OCI-LY7 (cell line): ENCODE measurements around the gene NSL1. TPM values are rescaled to one million over a fixed set of nuclear protein-coding genes. Genes with fewer than 3 reads are reported as not detected.

ENCODE experiments used
- BruUV-seq: library from RNA; stranded (reverse); fragments of 400-500 nt; replicated peaks from 2 replicates; lab custom pipeline; 2021; lab: Mats Ljungman, UMichigan
- CTCF ChIA-PET: fragments of 300-600 bp; sonication (Branson Sonifier 250); formaldehyde crosslinking; loops from one replicate; lab custom pipeline; 2022; ENCODE audit warnings: antibody characterized with exemption; ENCODE audit not compliant: unreplicated experiment; lab: Charles Lee
- POLR2A ChIA-PET: fragments of 300-600 bp; sonication (Branson Sonifier 250); formaldehyde crosslinking; loops from one replicate; lab custom pipeline; 2022; ENCODE audit warnings: antibody characterized with exemption; lab: Charles Lee
- DNase-seq: peaks from one replicate; pipeline ENCODE4 v3.0.0-alpha.2; 2015; ENCODE audit warnings: low spot score
- H2AFZ ChIP-seq: fragments of 200-600 bp; sonication (generic), shearing (Covaris generic); 2 replicates; pipeline ENCODE4 v1.6.1; 2014; ENCODE audit warnings: mild to moderate bottlenecking, antibody characterized with exemption, low read length, moderate library complexity
- H3K27ac ChIP-seq: fragments of 200-600 bp; sonication (generic); 2 replicates; pipeline ENCODE4 v1.5.1; 2014; ENCODE audit warnings: mixed run types, low read depth, mild to moderate bottlenecking, moderate library complexity, low read length, inconsistent platforms; ENCODE audit not compliant: poor library complexity, severe bottlenecking
- H3K36me3 ChIP-seq: fragments of 200-600 bp; sonication (generic); 2 replicates; pipeline ENCODE4 v1.6.1; 2014; ENCODE audit warnings: mild to moderate bottlenecking, antibody characterized with exemption, low read length, moderate library complexity, mixed read lengths; ENCODE audit not compliant: insufficient read depth
- H3K4me1 ChIP-seq: fragments of 200-600 bp; sonication (generic); 2 replicates; pipeline ENCODE4 v1.5.1; 2014; ENCODE audit warnings: mild to moderate bottlenecking, low read length; ENCODE audit not compliant: insufficient read depth, poor library complexity, severe bottlenecking
- H3K4me2 ChIP-seq: fragments of 200-600 bp; sonication (generic); 2 replicates; pipeline ENCODE4 v1.6.1; 2014; ENCODE audit warnings: mild to moderate bottlenecking, low read length
- H3K4me3 ChIP-seq: fragments of 200-600 bp; sonication (generic); 2 replicates; pipeline ENCODE4 v1.5.1; 2014; ENCODE audit warnings: mild to moderate bottlenecking, low read depth, low read length; ENCODE audit not compliant: poor library complexity, severe bottlenecking
- H3K79me2 ChIP-seq: fragments of 200-600 bp; sonication (generic); 2 replicates; pipeline ENCODE4 v1.6.1; 2016; ENCODE audit warnings: low read depth, mild to moderate bottlenecking, low read length, moderate library complexity, mixed read lengths; ENCODE audit not compliant: insufficient read depth
- H3K9me2 ChIP-seq: fragments of 200-600 bp; sonication (generic); 2 replicates; pipeline ENCODE4 v1.6.1; 2016; ENCODE audit warnings: mild to moderate bottlenecking, low read length, mixed read lengths; ENCODE audit not compliant: insufficient read depth
- H3K9me3 ChIP-seq: fragments of 200-600 bp; sonication (generic); 2 replicates; pipeline ENCODE4 v1.6.1; 2014; ENCODE audit warnings: mild to moderate bottlenecking, mixed run types, low read length, mixed read lengths
- H4K20me1 ChIP-seq: fragments of 200-600 bp; sonication (generic); 2 replicates; pipeline ENCODE4 v1.6.1; 2014; ENCODE audit warnings: mild to moderate bottlenecking, antibody characterized with exemption, low read length, moderate library complexity, mixed read lengths; ENCODE audit not compliant: insufficient read depth
- EZH2phosphoT487 ChIP-seq: fragments of 200-600 bp; sonication (generic); IDR thresholded peaks from 2 replicates; pipeline ENCODE4 v1.6.1; 2018; ENCODE audit warnings: low read depth, borderline replicate concordance, mild to moderate bottlenecking, mixed run types, antibody characterized with exemption, low read length, moderate library complexity, mixed read lengths
- intact Hi-C: fragments of 100-400 bp; cut with micrococcal nuclease; formaldehyde crosslinking; loops from one replicate; pipeline ENCODE4 v1.10.0; 2022; ENCODE audit not compliant: unreplicated experiment
- total RNA-seq, 2 experiments: library from RNA; depleted of rRNA in 1 of 2; stranded (reverse); fragments of >200 nt in 1 of 2; shearing (Covaris generic) in 1 of 2; gene quantifications; 2 replicates each; pipeline ENCODE4 v1.2.3, GENCODE V29; 2014 to 2022
- TF ChIP-seq, protein P1 (sequence below): fragments of 200-600 bp; sonication (generic); conservative IDR thresholded peaks from 2 replicates; pipeline ENCODE4 v1.5.1; 2014; ENCODE audit warnings: mild to moderate bottlenecking, antibody characterized with exemption, low read length, moderate library complexity, mixed read lengths

Gene NSL1
- total RNA-seq, 2 experiments from 2014 or later: 66.8 to 70.9 TPM

DNA sequence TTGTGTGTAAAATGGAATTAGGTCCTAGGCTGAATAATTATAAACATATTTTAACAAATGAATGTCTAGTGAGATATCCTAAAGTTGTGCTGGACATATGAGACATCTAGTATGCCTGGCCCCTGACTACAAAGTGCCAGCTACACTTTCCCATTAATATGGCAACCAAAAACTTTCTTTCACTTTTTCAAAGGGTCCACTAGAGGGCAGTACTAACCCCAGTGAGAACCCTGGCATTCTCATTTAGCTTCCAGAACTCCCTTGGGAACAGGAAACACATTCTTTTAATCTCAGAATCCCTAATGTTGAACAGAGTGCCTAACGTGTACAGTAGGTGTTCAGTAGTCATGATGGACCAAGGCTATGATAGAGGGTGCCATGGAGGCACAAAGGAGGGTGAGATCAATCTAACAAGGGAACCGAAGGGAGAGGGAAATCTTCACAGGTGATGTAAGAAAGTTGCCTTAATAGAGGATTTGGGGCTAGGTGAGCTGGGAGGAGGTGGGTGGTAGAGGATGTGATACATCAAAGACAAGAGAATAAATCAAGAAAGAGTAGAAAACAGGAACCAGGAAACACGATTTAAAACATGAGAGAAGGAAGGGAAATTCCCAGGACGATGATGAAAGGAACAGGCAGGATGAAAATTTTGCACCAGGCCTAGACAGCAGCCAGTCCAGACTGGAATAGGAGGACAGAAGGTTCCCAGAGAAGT lies 41.6 kb downstream of the NSL1 start:
- H3K9me2 ChIP-seq: no peaks in the 10 kb centered on the region
- peaks cover 7% of the 10 kb centered on the region; the same call in 1 of the 2 replicates for H4K20me1 ChIP-seq
- DNase-seq: peak; percentile 47
- H3K4me1 ChIP-seq: peaks cover 41% of the 10 kb centered on the region
- H3K9me3 ChIP-seq: no peaks in the 10 kb centered on the region
- peaks cover 41% of the 10 kb centered on the region; the same call in 1 of the 2 replicates for H3K79me2 ChIP-seq
- H3K27ac ChIP-seq: peak overlapping the region; percentile 37
- intact Hi-C loops: loop anchor here (5.0 kb wide), 2 partner anchors 42 to 247 kb away; partner anchors contain the start of genes NSL1 and TATDN3
- TF ChIP-seq, protein P1, sequence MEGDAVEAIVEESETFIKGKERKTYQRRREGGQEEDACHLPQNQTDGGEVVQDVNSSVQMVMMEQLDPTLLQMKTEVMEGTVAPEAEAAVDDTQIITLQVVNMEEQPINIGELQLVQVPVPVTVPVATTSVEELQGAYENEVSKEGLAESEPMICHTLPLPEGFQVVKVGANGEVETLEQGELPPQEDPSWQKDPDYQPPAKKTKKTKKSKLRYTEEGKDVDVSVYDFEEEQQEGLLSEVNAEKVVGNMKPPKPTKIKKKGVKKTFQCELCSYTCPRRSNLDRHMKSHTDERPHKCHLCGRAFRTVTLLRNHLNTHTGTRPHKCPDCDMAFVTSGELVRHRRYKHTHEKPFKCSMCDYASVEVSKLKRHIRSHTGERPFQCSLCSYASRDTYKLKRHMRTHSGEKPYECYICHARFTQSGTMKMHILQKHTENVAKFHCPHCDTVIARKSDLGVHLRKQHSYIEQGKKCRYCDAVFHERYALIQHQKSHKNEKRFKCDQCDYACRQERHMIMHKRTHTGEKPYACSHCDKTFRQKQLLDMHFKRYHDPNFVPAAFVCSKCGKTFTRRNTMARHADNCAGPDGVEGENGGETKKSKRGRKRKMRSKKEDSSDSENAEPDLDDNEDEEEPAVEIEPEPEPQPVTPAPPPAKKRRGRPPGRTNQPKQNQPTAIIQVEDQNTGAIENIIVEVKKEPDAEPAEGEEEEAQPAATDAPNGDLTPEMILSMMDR: peak; percentile 96
- no peak for TF ChIP-seq EZH2phosphoT487
- BruUV-seq: no TSS peak
- ChIA-PET POLR2A (interaction anchor here (1.3 to 1.4 kb wide), 2 partner anchors 9 to 38 kb away, joined by 3 read pairs; no protein-coding TSS in a partner anchor), CTCF (no interaction called here)
- no peak overlapping the region for H2AFZ ChIP-seq
- no peak overlapping the region for H3K4me3 ChIP-seq
- peak overlapping the region; percentile 59 for H3K4me2 ChIP-seq
- H3K36me3 ChIP-seq: peaks cover 17% of the 10 kb centered on the region

DNA sequence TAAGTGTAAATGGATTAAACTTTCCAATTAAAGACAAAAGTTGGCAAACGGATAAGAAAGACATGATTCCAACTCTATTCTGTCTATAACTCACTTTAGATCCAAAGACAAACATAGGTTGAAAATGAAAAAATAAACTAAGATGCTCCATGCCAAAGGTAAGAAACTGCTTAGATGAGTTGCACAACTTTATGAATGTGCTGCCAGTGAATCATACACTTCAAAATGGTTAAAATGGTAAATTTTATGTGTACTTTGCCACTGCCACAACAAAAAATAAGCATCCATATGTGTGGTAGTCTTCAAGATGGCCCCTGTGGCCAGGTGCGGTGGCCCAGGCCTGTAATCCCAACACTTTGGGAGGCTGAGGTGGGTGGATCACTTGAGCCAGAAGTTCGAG lies 45.0 kb downstream of the NSL1 start:
- H4K20me1 ChIP-seq: no peaks in the 10 kb centered on the region; the same call in 1 of the 2 replicates
- no TSS peak for BruUV-seq
- ChIA-PET CTCF (no interaction called here), POLR2A (interaction anchor here (0.8 kb wide), 1 partner anchor 61 kb away, joined by 4 read pairs; no protein-coding TSS in a partner anchor)
- no peaks in the 10 kb centered on the region for H3K9me2 ChIP-seq
- H3K4me1 ChIP-seq: peaks cover 13% of the 10 kb centered on the region
- H3K9me3 ChIP-seq: peaks cover 8% of the 10 kb centered on the region; the same call in 1 of the 2 replicates
- H3K36me3 ChIP-seq: peaks cover 35% of the 10 kb centered on the region
- TF ChIP-seq, protein P1: no peak
- TF ChIP-seq EZH2phosphoT487: no peak
- no peak overlapping the region for H3K27ac ChIP-seq
- H3K4me2 ChIP-seq: no peak overlapping the region
- intact Hi-C loops: no loop called here
- no peak overlapping the region for H3K4me3 ChIP-seq
- H2AFZ ChIP-seq: no peak overlapping the region
- DNase-seq: no peak
- peaks cover 22% of the 10 kb centered on the region; the same call in 1 of the 2 replicates for H3K79me2 ChIP-seq

DNA sequence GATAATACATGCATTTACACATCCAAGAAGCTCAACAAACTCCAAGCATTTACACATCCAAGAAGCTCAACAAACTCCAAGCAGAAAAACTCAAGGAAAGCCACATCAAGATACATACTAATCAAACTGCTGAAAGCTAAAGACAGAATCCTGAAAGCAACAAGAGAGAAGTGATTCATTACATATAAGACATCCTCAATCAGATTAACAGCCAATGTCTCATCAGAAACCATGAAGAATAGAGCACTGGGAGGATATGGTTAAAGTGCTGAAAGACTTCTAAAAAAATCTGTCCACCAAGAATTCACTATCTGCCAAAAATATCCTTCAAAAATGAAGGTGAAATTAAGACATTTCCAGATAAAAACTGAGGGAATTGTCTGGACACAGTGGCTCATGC lies 46.3 kb downstream of the NSL1 start:
- no peaks in the 10 kb centered on the region; the same call in 1 of the 2 replicates for H4K20me1 ChIP-seq
- TF ChIP-seq EZH2phosphoT487: no peak
- TF ChIP-seq, protein P1: no peak
- CTCF ChIA-PET: no interaction called here
- no peak overlapping the region for H3K4me2 ChIP-seq
- H2AFZ ChIP-seq: no peak overlapping the region
- no peak overlapping the region for H3K4me3 ChIP-seq
- H3K9me3 ChIP-seq: peaks cover 16% of the 10 kb centered on the region; the same call in 1 of the 2 replicates
- H3K4me1 ChIP-seq: peaks cover 9% of the 10 kb centered on the region
- POLR2A ChIA-PET: interaction anchor here (1.3 kb wide), 1 partner anchor 17 kb away, joined by 3 read pairs; no protein-coding TSS in a partner anchor
- no TSS peak for BruUV-seq
- H3K79me2 ChIP-seq: peaks cover 22% of the 10 kb centered on the region; the same call in 1 of the 2 replicates
- H3K27ac ChIP-seq: no peak overlapping the region
- no peak for DNase-seq
- no peaks in the 10 kb centered on the region for H3K9me2 ChIP-seq
- intact Hi-C loops: no loop called here
- H3K36me3 ChIP-seq: peaks cover 45% of the 10 kb centered on the region
